K562 (cell line): ENCODE results near the gene PDGFA. TPM values are rescaled to one million over a fixed set of nuclear protein-coding genes. Genes with fewer than 3 reads are reported as not detected.

Source experiments
- CEBPB ChIP-seq: fragments of 450-650 bp; IDR thresholded peaks from 2 replicates; pipeline ENCODE4 v1.6.1; 2016; ENCODE audit warnings: missing genetic modification characterization, missing compliant biosample characterization
- E4F1 ChIP-seq: fragments of 250-450 bp; sonication (Bioruptor Pico); IDR thresholded peaks from 2 replicates; pipeline ENCODE4 v1.5.0; 2021; ENCODE audit warnings: mild to moderate bottlenecking, borderline replicate concordance
- EGR1 ChIP-seq: fragments of 450-650 bp; conservative IDR thresholded peaks from 2 replicates; pipeline ENCODE4 v1.6.1; 2017; ENCODE audit warnings: mild to moderate bottlenecking
- ELF2 ChIP-seq: fragments of 250-450 bp; sonication (Bioruptor Pico); IDR thresholded peaks from 2 replicates; pipeline ENCODE4 v1.5.0; 2021; ENCODE audit warnings: mild to moderate bottlenecking
- ESRRA ChIP-seq: fragments of 450-650 bp; IDR thresholded peaks from 2 replicates; pipeline ENCODE4 v1.6.1; 2014; ENCODE audit warnings: low read depth, mild to moderate bottlenecking, moderate library complexity, borderline replicate concordance
- FOXA1 ChIP-seq: fragments of 450-650 bp; IDR thresholded peaks from 2 replicates; pipeline ENCODE4 v1.6.1; 2016; ENCODE audit warnings: mild to moderate bottlenecking, borderline replicate concordance
- ILK ChIP-seq: fragments of 450-650 bp; IDR thresholded peaks from 2 replicates; pipeline ENCODE4 v1.6.1; 2016; ENCODE audit warnings: missing genetic modification characterization, low read depth, mild to moderate bottlenecking, missing compliant biosample characterization, moderate library complexity, borderline replicate concordance
- PTRF ChIP-seq: fragments of 450-650 bp; IDR thresholded peaks from 2 replicates; pipeline ENCODE4 v1.6.1; 2016; ENCODE audit warnings: mild to moderate bottlenecking, missing genetic modification characterization, missing compliant biosample characterization
- SNAPC5 ChIP-seq: fragments of 250-450 bp; sonication (Bioruptor Pico); IDR thresholded peaks from 2 replicates; pipeline ENCODE4 v1.8.0; 2021; ENCODE audit warnings: moderate library complexity, mild to moderate bottlenecking, inconsistent platforms
- ZBTB17 ChIP-seq: fragments of 450-650 bp; formaldehyde crosslinking; IDR thresholded peaks from 2 replicates; pipeline ENCODE4 v1.4.0; 2020; ENCODE audit warnings: mild to moderate bottlenecking
- ZC3H4 ChIP-seq: sonication (generic); formaldehyde crosslinking; IDR thresholded peaks from 2 replicates; pipeline ENCODE4 v1.9.0; 2021; ENCODE audit warnings: missing genetic modification reagents, borderline replicate concordance
- ZNF12 ChIP-seq: sonication (generic); formaldehyde crosslinking; IDR thresholded peaks from 2 replicates; pipeline ENCODE4 v1.4.0; 2020; ENCODE audit warnings: mild to moderate bottlenecking, missing genetic modification reagents
- ZNF668 ChIP-seq: fragments of 250-450 bp; sonication (Bioruptor Pico); IDR thresholded peaks from 2 replicates; pipeline ENCODE4 v1.8.0; 2022; ENCODE audit warnings: mild to moderate bottlenecking, inconsistent platforms
- polyA plus RNA-seq, 8 experiments: library from polyadenylated mRNA; depleted of rRNA in 4 of 8; stranded (reverse) in 5 of 8; unstranded in 3 of 8; fragments of >200 nt; fragmentation: Nextera tagmentation in 2 of 8; fragmentation: Illumina TruSeq in 1 of 8; extraction: Ambion mirVana in 2 of 8; extraction: Trizol in 1 of 8; gene quantifications; 2 replicates each; pipeline versions ENCODE4 v1.2.1 to v1.2.3, GENCODE V29; 2011 to 2014; ENCODE audit warnings: inconsistent platforms in 1 of 8, missing spikeins in 1 of 8
- total RNA-seq, 7 experiments: library from RNA; depleted of rRNA in 6 of 7; stranded (reverse); fragments of >200 nt in 6 of 7; fragmentation: Illumina TruSeq in 2 of 7; extraction: Trizol in 2 of 7; gene quantifications; 2 replicates each; pipeline versions ENCODE4 v1.2.1 to v1.2.3, GENCODE V29; 2011 to 2021; ENCODE audit warnings: low replicate concordance in 1 of 7
- TF ChIP-seq, protein P1 (sequence below), 2 experiments: fragments of 450-650 bp; formaldehyde crosslinking in 1 of 2; IDR thresholded peaks; 2 replicates each; pipeline versions ENCODE4 v1.4.0 to v1.6.1; 2014 to 2020; ENCODE audit warnings: mild to moderate bottlenecking in 2 of 2, borderline replicate concordance in 1 of 2, low read depth in 1 of 2

PDGFA gene
- total and polyA plus RNA-seq, 9 of the 15 experiments (the other 6 are each of a cell fraction or from before 2014, with no cell fraction given): 2.5 to 10.2 (median 4.6) TPM

GRCh38 chr7:518630-519483 lies 789 bp downstream of the PDGFA start (continued):
- TF ChIP-seq E4F1 (CRISPR knock-in tag): no peak
- TF ChIP-seq PTRF (tag): no peak
- 0 out of 2 replicates have a peak, but pooled peaks have one; percentile 37 for TF ChIP-seq ZNF12 (CRISPR knock-in tag)
- TF ChIP-seq ILK (tag): no peak
- no peak for TF ChIP-seq SNAPC5 (CRISPR knock-in tag)
- TF ChIP-seq ZNF668 (CRISPR knock-in tag): no peak
- TF ChIP-seq CEBPB (tag): no peak
- no peak for TF ChIP-seq FOXA1
- TF ChIP-seq, protein P1, sequence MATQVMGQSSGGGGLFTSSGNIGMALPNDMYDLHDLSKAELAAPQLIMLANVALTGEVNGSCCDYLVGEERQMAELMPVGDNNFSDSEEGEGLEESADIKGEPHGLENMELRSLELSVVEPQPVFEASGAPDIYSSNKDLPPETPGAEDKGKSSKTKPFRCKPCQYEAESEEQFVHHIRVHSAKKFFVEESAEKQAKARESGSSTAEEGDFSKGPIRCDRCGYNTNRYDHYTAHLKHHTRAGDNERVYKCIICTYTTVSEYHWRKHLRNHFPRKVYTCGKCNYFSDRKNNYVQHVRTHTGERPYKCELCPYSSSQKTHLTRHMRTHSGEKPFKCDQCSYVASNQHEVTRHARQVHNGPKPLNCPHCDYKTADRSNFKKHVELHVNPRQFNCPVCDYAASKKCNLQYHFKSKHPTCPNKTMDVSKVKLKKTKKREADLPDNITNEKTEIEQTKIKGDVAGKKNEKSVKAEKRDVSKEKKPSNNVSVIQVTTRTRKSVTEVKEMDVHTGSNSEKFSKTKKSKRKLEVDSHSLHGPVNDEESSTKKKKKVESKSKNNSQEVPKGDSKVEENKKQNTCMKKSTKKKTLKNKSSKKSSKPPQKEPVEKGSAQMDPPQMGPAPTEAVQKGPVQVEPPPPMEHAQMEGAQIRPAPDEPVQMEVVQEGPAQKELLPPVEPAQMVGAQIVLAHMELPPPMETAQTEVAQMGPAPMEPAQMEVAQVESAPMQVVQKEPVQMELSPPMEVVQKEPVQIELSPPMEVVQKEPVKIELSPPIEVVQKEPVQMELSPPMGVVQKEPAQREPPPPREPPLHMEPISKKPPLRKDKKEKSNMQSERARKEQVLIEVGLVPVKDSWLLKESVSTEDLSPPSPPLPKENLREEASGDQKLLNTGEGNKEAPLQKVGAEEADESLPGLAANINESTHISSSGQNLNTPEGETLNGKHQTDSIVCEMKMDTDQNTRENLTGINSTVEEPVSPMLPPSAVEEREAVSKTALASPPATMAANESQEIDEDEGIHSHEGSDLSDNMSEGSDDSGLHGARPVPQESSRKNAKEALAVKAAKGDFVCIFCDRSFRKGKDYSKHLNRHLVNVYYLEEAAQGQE (IDR thresholded peaks at IDR 0.05; ENCODE audit: borderline replicate concordance): no peak
- TF ChIP-seq, protein P1 (CRISPR knock-in tag; IDR thresholded peaks at IDR 0.05; ENCODE audit: low read depth): 0 out of 2 replicates have a peak, but pooled peaks have one; percentile 22
- TF ChIP-seq ESRRA: no peak
- TF ChIP-seq ELF2: no peak
- peak; percentile 67 for TF ChIP-seq EGR1
- 0 out of 2 replicates have a peak, but pooled peaks have one; percentile 26 for TF ChIP-seq ZBTB17
- no peak for TF ChIP-seq ZC3H4 (CRISPR knock-in tag)
